K562 (cell line): ENCODE data around the gene PCSK7. TPM values are rescaled to one million over a fixed set of nuclear protein-coding genes. Genes with fewer than 3 reads are reported as not detected.
A peak's percentile ranks its signal among the peaks of the same experiment; 100 is the strongest.

Experiments
- EP400 ChIP-seq: fragments of 450-650 bp; IDR thresholded peaks from 2 replicates; pipeline ENCODE4 v1.6.1; 2017; ENCODE audit warnings: antibody characterized with exemption, mild to moderate bottlenecking, moderate library complexity
- HDAC1 ChIP-seq, 2 experiments: fragments of 450-650 bp; IDR thresholded peaks; 2 replicates each; pipeline ENCODE4 v1.6.1; 2016 to 2017; ENCODE audit warnings: inconsistent platforms in 1 of 2, mild to moderate bottlenecking in 1 of 2, moderate library complexity in 1 of 2
- MAZ ChIP-seq, 2 experiments: fragments of 450-650 bp in 1 of 2; sonication (generic) in 1 of 2; formaldehyde crosslinking; IDR thresholded peaks in 1 of 2; conservative IDR thresholded peaks in 1 of 2; 2 replicates each; pipeline versions ENCODE4 v1.4.0 to v1.5.0; 2020; ENCODE audit warnings: mild to moderate bottlenecking in 1 of 2, missing genetic modification reagents in 1 of 2
- NEUROD1 ChIP-seq: fragments of 150-350 bp; IDR thresholded peaks from 2 replicates; pipeline ENCODE4 v1.6.1; 2014; ENCODE audit warnings: borderline replicate concordance, low read length, low read depth; ENCODE audit not compliant: partially characterized antibody
- RBFOX2 ChIP-seq: fragments of 200-400 bp; formaldehyde crosslinking; IDR thresholded peaks from 2 replicates; pipeline ENCODE4 v1.6.1; 2017; ENCODE audit warnings: low read depth, mild to moderate bottlenecking, low read length, moderate library complexity
- SMAD4 ChIP-seq: fragments of 250-450 bp; sonication (Bioruptor Pico); conservative IDR thresholded peaks from 2 replicates; pipeline ENCODE4 v1.8.0; 2021; ENCODE audit warnings: inconsistent platforms, mild to moderate bottlenecking, moderate library complexity
- SMARCA5 ChIP-seq: fragments of 450-650 bp; IDR thresholded peaks from 2 replicates; pipeline ENCODE4 v1.6.1; 2016
- SUPT5H ChIP-seq: fragments of 450-650 bp; IDR thresholded peaks from 2 replicates; pipeline ENCODE4 v1.6.1; 2016
- polyA plus RNA-seq, 8 experiments: library from polyadenylated mRNA; depleted of rRNA in 4 of 8; stranded (reverse) in 5 of 8; unstranded in 3 of 8; fragments of >200 nt; fragmentation: Nextera tagmentation in 2 of 8; fragmentation: Illumina TruSeq in 1 of 8; extraction: Ambion mirVana in 2 of 8; extraction: Trizol in 1 of 8; gene quantifications; 2 replicates each; pipeline versions ENCODE4 v1.2.1 to v1.2.3, GENCODE V29; 2011 to 2014; ENCODE audit warnings: inconsistent platforms in 1 of 8, missing spikeins in 1 of 8
- total RNA-seq, 7 experiments: library from RNA; depleted of rRNA in 6 of 7; stranded (reverse); fragments of >200 nt in 6 of 7; fragmentation: Illumina TruSeq in 2 of 7; extraction: Trizol in 2 of 7; gene quantifications; 2 replicates each; pipeline versions ENCODE4 v1.2.1 to v1.2.3, GENCODE V29; 2011 to 2021; ENCODE audit warnings: low replicate concordance in 1 of 7
- TF ChIP-seq, protein P1 (sequence below), 3 experiments: IDR thresholded peaks in 2 of 3; conservative IDR thresholded peaks in 1 of 3; 2 replicates each; pipeline ENCODE4 v1.5.1; 2011 to 2012; ENCODE audit warnings: low read length in 3 of 3, mild to moderate bottlenecking in 3 of 3, control low read depth in 2 of 3, improper control_type of control experiment in 1 of 3, inconsistent platforms in 1 of 3, low read depth in 1 of 3, mixed read lengths in 1 of 3, moderate library complexity in 1 of 3; ENCODE audit not compliant: insufficient read depth in 2 of 3
- TF ChIP-seq, protein P2 (sequence below): fragments of 450-650 bp; IDR thresholded peaks from 2 replicates; pipeline ENCODE4 v1.6.1; 2016
- TF ChIP-seq, protein P3 (sequence below): sonication (generic); formaldehyde crosslinking; IDR thresholded peaks from 2 replicates; pipeline ENCODE4 v1.8.0; 2022; ENCODE audit warnings: mild to moderate bottlenecking, missing genetic modification reagents
- TF ChIP-seq, protein P4 (sequence below): sonication (generic); formaldehyde crosslinking; IDR thresholded peaks from 2 replicates; pipeline ENCODE4 v1.8.0; 2022; ENCODE audit warnings: mild to moderate bottlenecking, missing genetic modification reagents
- TF ChIP-seq, protein P5 (sequence below): fragments of 250-450 bp; sonication (Bioruptor Pico); IDR thresholded peaks from 2 replicates; pipeline ENCODE4 v1.4.0; 2020

Gene PCSK7
- total and polyA plus RNA-seq, 9 of the 15 experiments (the other 6 are each of a cell fraction or from before 2014, with no cell fraction given): 3.1 to 29.2 (median 15.6) TPM

DNA sequence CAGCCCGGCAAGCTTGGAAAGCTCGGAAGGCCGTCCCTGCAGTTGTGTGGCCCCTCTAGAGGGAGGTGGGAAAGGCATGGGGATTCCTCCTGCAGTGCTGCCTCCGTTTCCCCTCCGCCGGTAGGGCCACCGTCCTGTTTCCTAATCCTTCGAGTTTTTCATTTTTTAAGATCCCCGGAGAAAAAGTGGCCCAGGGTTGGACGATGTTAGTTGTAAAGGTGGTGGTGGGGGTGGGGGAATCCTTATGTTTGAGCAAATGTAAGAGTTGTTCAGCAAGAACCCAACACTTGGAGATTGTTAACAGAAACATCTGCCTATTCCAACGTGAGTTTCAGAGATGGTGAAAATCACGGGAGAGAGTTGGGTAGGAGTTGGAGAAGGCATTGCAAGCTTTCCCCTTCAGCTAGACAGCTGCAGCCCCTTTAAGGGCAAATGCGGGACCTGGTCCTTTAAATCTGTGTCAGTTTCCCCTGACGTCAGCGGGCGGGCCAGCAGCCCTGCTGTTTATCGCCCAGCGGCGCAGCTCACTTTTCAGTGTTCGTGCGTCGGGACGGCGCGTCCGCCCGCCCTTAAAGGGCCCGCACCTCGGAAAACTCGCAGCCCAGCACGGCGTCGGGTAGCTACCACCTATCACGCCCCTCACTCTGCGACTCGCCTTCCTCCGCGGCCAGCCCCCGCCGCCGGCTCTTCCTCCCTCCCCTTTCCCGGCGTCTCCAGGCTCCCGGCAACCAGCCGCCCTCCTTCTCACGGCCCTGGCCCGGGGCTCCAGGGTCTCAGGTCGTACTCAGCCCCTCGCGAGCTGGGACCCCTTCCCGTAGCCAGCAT is 53.5 kb downstream of the PCSK7 start, which contains the start of gene SIDT2 (continued):
- TF ChIP-seq HDAC1 (IDR thresholded peaks at IDR 0.05) (peak in 1 of 2 experiments; percentile 52; a peak in 1 of 4 replicates), MAZ (CRISPR knock-in tag; conservative IDR thresholded peaks at IDR 0.05 in 1 of 2, IDR thresholded peaks at IDR 0.05 in 1 of 2) (peak; percentile 35 to 63; a peak in 1 of 4 replicates), EP400 (peak; percentile 54; the same call in 1 of the 2 replicates), SUPT5H (peak; percentile 57; the same call in 1 of the 2 replicates), NEUROD1 (peak; percentile 87), RBFOX2 (peak; percentile 82), SMAD4 (CRISPR knock-in tag) (0 out of 2 replicates have a peak, but pooled peaks have one; percentile 45), SMARCA5 (no peak)
- TF ChIP-seq, protein P1, sequence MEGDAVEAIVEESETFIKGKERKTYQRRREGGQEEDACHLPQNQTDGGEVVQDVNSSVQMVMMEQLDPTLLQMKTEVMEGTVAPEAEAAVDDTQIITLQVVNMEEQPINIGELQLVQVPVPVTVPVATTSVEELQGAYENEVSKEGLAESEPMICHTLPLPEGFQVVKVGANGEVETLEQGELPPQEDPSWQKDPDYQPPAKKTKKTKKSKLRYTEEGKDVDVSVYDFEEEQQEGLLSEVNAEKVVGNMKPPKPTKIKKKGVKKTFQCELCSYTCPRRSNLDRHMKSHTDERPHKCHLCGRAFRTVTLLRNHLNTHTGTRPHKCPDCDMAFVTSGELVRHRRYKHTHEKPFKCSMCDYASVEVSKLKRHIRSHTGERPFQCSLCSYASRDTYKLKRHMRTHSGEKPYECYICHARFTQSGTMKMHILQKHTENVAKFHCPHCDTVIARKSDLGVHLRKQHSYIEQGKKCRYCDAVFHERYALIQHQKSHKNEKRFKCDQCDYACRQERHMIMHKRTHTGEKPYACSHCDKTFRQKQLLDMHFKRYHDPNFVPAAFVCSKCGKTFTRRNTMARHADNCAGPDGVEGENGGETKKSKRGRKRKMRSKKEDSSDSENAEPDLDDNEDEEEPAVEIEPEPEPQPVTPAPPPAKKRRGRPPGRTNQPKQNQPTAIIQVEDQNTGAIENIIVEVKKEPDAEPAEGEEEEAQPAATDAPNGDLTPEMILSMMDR (IDR thresholded peaks at IDR 0.05 in 2 of 3, conservative IDR thresholded peaks at IDR 0.05 in 1 of 3; ENCODE audit: insufficient read depth in 2 of 3, low read depth in 1 of 3, low read length in 3 of 3): peak in 1 of 3 experiments; percentile 7; a peak in 1 of 6 replicates
- TF ChIP-seq, protein P2, sequence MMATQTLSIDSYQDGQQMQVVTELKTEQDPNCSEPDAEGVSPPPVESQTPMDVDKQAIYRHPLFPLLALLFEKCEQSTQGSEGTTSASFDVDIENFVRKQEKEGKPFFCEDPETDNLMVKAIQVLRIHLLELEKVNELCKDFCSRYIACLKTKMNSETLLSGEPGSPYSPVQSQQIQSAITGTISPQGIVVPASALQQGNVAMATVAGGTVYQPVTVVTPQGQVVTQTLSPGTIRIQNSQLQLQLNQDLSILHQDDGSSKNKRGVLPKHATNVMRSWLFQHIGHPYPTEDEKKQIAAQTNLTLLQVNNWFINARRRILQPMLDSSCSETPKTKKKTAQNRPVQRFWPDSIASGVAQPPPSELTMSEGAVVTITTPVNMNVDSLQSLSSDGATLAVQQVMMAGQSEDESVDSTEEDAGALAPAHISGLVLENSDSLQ: peak; percentile 62
- TF ChIP-seq, protein P3, sequence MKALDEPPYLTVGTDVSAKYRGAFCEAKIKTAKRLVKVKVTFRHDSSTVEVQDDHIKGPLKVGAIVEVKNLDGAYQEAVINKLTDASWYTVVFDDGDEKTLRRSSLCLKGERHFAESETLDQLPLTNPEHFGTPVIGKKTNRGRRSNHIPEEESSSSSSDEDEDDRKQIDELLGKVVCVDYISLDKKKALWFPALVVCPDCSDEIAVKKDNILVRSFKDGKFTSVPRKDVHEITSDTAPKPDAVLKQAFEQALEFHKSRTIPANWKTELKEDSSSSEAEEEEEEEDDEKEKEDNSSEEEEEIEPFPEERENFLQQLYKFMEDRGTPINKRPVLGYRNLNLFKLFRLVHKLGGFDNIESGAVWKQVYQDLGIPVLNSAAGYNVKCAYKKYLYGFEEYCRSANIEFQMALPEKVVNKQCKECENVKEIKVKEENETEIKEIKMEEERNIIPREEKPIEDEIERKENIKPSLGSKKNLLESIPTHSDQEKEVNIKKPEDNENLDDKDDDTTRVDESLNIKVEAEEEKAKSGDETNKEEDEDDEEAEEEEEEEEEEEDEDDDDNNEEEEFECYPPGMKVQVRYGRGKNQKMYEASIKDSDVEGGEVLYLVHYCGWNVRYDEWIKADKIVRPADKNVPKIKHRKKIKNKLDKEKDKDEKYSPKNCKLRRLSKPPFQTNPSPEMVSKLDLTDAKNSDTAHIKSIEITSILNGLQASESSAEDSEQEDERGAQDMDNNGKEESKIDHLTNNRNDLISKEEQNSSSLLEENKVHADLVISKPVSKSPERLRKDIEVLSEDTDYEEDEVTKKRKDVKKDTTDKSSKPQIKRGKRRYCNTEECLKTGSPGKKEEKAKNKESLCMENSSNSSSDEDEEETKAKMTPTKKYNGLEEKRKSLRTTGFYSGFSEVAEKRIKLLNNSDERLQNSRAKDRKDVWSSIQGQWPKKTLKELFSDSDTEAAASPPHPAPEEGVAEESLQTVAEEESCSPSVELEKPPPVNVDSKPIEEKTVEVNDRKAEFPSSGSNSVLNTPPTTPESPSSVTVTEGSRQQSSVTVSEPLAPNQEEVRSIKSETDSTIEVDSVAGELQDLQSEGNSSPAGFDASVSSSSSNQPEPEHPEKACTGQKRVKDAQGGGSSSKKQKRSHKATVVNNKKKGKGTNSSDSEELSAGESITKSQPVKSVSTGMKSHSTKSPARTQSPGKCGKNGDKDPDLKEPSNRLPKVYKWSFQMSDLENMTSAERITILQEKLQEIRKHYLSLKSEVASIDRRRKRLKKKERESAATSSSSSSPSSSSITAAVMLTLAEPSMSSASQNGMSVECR (CRISPR knock-in tag): peak; percentile 39; the same call in 1 of the 2 replicates
- TF ChIP-seq, protein P4, sequence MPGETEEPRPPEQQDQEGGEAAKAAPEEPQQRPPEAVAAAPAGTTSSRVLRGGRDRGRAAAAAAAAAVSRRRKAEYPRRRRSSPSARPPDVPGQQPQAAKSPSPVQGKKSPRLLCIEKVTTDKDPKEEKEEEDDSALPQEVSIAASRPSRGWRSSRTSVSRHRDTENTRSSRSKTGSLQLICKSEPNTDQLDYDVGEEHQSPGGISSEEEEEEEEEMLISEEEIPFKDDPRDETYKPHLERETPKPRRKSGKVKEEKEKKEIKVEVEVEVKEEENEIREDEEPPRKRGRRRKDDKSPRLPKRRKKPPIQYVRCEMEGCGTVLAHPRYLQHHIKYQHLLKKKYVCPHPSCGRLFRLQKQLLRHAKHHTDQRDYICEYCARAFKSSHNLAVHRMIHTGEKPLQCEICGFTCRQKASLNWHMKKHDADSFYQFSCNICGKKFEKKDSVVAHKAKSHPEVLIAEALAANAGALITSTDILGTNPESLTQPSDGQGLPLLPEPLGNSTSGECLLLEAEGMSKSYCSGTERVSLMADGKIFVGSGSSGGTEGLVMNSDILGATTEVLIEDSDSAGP (CRISPR knock-in tag): peak; percentile 99
- TF ChIP-seq, protein P5, sequence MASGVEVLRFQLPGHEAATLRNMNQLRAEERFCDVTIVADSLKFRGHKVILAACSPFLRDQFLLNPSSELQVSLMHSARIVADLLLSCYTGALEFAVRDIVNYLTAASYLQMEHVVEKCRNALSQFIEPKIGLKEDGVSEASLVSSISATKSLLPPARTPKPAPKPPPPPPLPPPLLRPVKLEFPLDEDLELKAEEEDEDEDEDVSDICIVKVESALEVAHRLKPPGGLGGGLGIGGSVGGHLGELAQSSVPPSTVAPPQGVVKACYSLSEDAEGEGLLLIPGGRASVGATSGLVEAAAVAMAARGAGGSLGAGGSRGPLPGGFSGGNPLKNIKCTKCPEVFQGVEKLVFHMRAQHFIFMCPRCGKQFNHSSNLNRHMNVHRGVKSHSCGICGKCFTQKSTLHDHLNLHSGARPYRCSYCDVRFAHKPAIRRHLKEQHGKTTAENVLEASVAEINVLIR (CRISPR knock-in tag): peak; percentile 65
